Neutrophil (primary cell): ENCODE data around the gene CTSD.

ENCODE experiments used
- H3K27ac ChIP-seq: fragments of 200-600 bp; sonication (generic); 2 replicates; pipeline ENCODE4 v1.5.1; 2016; ENCODE audit warnings: mild to moderate bottlenecking, moderate library complexity
- H3K27me3 ChIP-seq: fragments of 200-600 bp; sonication (generic); 2 replicates; pipeline ENCODE4 v1.6.0; 2016; ENCODE audit warnings: mild to moderate bottlenecking
- H3K36me3 ChIP-seq: fragments of 200-600 bp; sonication (generic); 2 replicates; pipeline ENCODE4 v1.5.1; 2017
- H3K4me1 ChIP-seq, 2 experiments: fragments of 200-600 bp in 1 of 2; sonication (generic) in 1 of 2; 1 replicate in 1 of 2; 2 replicates in 1 of 2; pipeline versions ENCODE4 v1.5.1 to v1.6.1; 2013 to 2016; ENCODE audit warnings: low read depth in 1 of 2, low read length in 1 of 2, mild to moderate bottlenecking in 1 of 2, moderate library complexity in 1 of 2; ENCODE audit not compliant: control insufficient read depth in 1 of 2, insufficient read depth in 1 of 2
- H3K4me3 ChIP-seq, 2 experiments: fragments of 200-600 bp in 1 of 2; sonication (generic) in 1 of 2; 1 replicate in 1 of 2; 2 replicates in 1 of 2; pipeline ENCODE4 v1.5.1; 2013 to 2016; ENCODE audit warnings: low read depth in 1 of 2, low read length in 1 of 2, mild to moderate bottlenecking in 1 of 2, moderate library complexity in 1 of 2
- H3K9me3 ChIP-seq: fragments of 200-600 bp; sonication (generic); 2 replicates; pipeline ENCODE4 v1.5.1; 2016
- CTCF ChIP-seq: fragments of 200-600 bp; sonication (generic); IDR thresholded peaks from 2 replicates; pipeline ENCODE4 v1.5.1; 2016; ENCODE audit warnings: antibody characterized with exemption

The CTSD gene

GRCh38 chr11:1761857-1762536, 1.7 kb downstream of the CTSD start:
- no peaks in the 10 kb centered on the region for H3K9me3 ChIP-seq
- peaks cover 80 to 83% of the 10 kb centered on the region in 2 experiments for H3K4me1 ChIP-seq
- H3K27ac ChIP-seq: peak overlapping the region; percentile 98
- peaks cover 41% of the 10 kb centered on the region for H3K36me3 ChIP-seq
- no peak for TF ChIP-seq CTCF
- peak overlapping the region; percentile 85 to 99 for H3K4me3 ChIP-seq
- no peaks in the 10 kb centered on the region for H3K27me3 ChIP-seq

GRCh38 chr11:1761110-1761856, 2.4 kb downstream of the CTSD start:
- H3K4me1 ChIP-seq: peaks cover 86 to 88% of the 10 kb centered on the region in 2 experiments
- no peaks in the 10 kb centered on the region for H3K9me3 ChIP-seq
- H3K27ac ChIP-seq: peak overlapping the region; percentile 98
- peak overlapping the region; percentile 85 to 99 for H3K4me3 ChIP-seq
- no peaks in the 10 kb centered on the region for H3K27me3 ChIP-seq
- H3K36me3 ChIP-seq: peaks cover 48% of the 10 kb centered on the region
- no peak for TF ChIP-seq CTCF

GRCh38 chr11:1760351-1761109, 3.2 kb downstream of the CTSD start:
- Histone ChIP-seq H3K36me3 (peaks cover 55% of the 10 kb centered on the region), H3K27ac (peak overlapping the region; percentile 98), H3K27me3 (no peaks in the 10 kb centered on the region), H3K4me1 (peaks cover 87 to 91% of the 10 kb centered on the region in 2 experiments), H3K4me3 (peak overlapping the region; percentile 85 to 99), H3K9me3 (no peaks in the 10 kb centered on the region)
- peak; percentile 26 for TF ChIP-seq CTCF

- no peaks in the 10 kb centered on the region for H3K9me3 ChIP-seq
- H3K27me3 ChIP-seq: no peaks in the 10 kb centered on the region
- peak overlapping the region; percentile 85 to 99 for H3K4me3 ChIP-seq
- peaks cover 91 to 92% of the 10 kb centered on the region in 2 experiments for H3K4me1 ChIP-seq
- H3K36me3 ChIP-seq: peaks cover 62% of the 10 kb centered on the region
- no peak for TF ChIP-seq CTCF
- H3K27ac ChIP-seq: peak overlapping the region; percentile 98
Observed at GRCh38 chr11:1759851-1760220, 3.9 kb downstream of the CTSD start.

- Histone ChIP-seq H3K9me3 (no peaks in the 10 kb centered on the region), H3K36me3 (peaks cover 68% of the 10 kb centered on the region), H3K4me3 (peak overlapping the region; percentile 85 to 99), H3K27ac (peak overlapping the region; percentile 98), H3K27me3 (no peaks in the 10 kb centered on the region), H3K4me1 (peaks cover 92% of the 10 kb centered on the region in 2 experiments)
- TF ChIP-seq CTCF: no peak
Observed at GRCh38 chr11:1759151-1759850, 4.4 kb downstream of the CTSD start.
